Stimulated activated CD8-positive, alpha-beta memory T cell treated with anti-CD3 and anti-CD28 coated beads, Interleukin-12 subunit alpha, Interleukin-12 subunit beta, amount 100 ng/mL, for 24 hours (primary cell): ENCODE results near the gene LY6G6C.
A peak's percentile ranks its signal among the peaks of the same experiment; 100 is the strongest.

Experiments
- DNase-seq: peaks from one replicate; pipeline ENCODE4 v3.0.0-alpha.2; 2020; ENCODE audit errors: extremely low read depth

LY6G6C gene

DNA sequence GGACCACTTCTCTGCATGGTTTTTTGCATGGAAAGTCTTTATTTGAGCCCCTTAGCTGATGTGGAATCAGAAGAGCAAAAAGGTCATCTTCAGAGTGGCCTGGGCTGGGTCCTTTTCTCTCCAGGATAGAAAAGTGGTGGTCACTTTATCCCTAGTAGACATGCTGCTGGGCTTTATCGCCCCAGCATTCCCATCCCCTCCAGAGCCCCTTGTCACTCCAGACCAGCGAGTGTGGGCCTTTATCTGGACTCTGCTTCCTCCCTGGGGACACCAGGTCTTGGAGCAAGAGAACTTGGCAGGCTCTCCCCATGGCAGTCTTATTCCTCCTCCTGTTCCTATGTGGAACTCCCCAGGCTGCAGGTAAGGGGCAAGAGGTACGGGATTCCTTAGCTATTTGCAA, 14.9 kb downstream of the LY6G6C start, which contains the start of gene LY6G6F:
Gene LY6G6F, plus strand, starts transcription at position 268 of the 400 bp plus-strand sequence. Its CDS starts 41 bp downstream, at position 309.
- DNase-seq = no peak

DNA sequence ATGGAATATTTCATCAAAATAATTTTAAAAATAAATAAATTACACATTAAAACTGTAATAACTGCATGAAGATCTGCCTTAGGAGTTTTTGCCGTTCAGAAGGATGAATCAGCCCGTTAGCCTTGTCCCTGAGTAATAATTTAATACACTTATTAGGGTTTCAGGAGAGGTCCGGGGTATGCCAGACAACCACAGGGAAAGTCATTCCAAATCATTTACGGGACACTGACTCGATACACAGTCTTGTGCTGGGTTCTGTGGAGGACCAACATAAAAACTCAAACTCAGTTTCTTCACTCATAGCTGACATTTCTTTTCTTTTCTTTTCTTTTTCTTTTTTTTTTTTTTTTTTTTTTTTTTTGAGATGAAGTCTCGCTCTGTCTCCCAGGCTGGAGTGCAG, 15.6 kb downstream of the LY6G6C start:
- no peak for DNase-seq

DNA sequence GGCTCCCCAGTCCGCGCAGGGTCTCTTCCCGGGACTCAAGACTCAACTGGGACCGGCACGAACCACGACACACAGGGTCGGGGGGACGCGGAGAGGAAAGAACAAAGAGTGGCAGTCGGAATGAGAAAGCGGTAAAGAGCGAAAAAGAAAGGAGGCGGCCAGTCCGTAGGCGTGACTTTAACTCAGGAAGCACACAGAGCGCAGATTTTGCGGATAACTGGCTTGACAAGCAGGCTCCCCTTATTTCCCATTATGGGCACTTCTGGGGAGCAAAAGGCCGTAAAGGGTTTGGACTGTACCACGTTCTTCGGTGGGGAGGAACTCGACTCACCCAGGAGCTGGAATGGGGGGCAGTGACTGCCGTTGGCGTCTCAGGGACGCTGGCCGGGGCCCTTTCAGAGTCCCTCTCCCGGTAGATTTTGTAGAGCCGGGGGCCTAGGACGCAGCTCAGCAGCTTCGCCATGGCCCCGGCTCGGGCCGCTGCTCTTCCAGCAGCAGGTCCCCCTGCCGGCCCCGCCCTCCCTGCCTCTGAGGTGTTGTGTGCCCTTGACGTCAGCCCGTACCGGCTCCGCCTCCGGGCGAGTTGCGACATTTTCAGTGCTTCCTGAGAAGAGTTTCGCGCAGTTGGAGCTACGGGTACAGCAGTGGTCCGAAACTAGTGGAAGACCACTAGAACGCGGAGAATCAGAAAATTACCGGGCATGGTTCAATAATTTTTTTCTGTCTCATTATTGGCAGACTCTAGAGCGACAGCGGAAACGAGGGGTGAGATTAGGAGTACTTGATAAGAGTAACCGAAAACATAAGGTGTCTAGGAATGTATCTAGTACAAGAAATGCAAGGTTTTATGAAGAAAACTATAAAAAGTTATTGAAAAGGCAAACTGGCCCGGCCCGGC, 18.5 kb downstream of the LY6G6C start, which contains the start of gene ABHD16A:
Gene ABHD16A, minus strand, starts transcription at position 506 of the 898 bp plus-strand sequence. Its CDS starts 43 bp downstream, at position 463.
- DNase-seq = peak; percentile 90

DNA sequence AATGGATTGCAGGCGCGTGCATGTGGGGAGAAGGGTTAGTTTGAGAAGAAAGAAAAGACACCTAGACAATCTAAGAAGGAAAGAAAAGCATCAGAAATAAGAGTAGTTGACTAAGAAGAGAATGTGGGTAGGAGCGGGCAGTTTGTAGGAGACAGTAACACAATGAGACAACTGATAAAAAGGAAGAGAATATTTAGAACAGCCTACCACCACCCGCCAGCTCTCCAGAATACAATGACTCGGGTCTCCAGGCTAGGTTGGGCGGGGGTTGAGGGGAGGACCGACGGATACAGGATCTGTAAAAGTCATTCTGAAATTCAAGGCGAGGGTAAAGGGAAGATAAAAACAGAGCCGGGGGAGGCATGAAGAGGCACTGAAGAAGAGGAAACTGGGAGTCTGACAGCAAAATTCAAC, 19.1 kb downstream of the LY6G6C start:
- no peak for DNase-seq

DNA sequence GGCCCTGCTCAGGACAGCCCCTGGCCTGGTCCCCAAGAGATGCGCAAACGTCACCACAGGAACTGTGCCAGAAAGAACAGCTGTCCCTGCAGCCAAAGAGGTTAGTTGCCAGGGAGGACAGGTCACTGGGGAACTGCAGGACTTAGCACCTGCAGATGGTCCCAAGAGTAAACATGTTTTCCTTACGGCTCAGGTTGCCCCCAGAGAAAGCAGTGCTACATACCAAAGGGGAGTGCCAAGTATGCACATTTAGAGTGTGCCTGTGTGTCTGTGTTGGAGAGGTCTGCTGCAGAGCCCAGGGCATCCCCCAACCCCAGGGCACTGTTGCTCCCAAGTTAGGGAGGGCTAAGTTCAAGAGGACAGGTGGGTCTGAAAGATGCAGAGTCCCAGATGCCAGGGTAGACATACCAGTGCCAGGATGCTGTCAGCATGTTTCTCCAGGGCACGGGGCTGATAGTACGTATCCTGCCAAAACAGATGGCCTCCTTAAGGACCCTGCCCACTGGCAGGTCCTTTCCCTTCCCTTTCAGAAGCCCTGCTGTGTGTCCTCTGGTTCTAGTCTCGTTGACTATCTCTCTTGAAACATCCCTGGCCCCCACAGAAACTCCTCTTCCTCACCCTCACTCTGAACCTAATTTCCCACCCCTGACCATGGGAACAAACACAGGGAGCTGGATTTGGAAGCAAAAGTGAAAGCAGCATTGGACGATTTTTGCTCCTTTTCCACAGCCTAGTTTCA, 19.7 kb downstream of the LY6G6C start:
- DNase-seq = no peak

DNA sequence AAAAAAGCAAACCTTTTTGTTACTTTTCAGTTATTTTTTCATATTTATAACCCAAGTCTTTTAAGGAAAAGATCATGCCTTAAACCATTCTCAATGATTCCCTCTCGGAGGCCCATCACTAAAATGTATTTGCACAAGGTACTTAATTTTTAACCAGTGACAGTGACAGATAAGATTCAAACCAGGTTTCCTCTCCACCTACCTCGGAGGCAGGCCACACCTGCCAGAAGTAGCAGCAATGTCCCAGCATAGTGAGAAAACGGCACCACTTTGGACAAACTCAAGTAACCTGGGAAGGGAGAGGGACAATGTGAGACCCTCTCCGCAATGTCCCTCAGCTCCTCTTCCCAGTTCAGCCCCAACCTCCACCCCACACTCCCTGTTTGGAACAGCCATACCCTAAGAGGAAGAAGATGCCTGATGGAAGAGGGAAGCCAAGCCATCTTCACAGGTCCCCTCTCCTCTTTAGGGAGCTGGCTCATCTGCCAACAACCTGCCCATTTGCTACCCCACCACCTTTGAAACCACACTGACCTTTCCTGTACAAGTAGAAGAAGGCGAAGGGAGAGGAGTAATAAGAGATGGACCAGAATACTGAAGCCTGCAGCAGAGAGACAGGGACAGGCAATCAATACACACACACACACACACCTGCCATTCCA, 20.7 kb downstream of the LY6G6C start:
- DNase-seq = no peak

DNA sequence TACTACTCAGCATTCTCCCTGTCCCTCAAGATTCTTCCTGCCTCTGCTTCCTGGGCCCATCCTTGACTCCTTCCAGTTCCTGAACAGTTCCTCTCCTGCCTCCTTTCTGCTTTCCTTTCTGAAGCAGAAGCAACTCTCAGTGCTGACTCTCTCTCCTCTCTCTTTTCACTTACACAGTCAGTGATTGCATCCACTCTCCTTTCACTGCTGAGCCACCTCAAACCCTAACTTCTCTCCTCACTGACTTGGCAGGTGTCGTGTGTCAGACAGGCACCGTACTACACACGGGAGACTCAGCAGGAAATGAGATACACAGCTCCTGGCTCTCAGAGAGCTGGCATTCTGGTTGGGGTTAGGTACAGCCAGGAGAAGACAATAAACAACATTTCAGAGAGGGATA, 24.0 kb downstream of the LY6G6C start:
- no peak for DNase-seq

DNA sequence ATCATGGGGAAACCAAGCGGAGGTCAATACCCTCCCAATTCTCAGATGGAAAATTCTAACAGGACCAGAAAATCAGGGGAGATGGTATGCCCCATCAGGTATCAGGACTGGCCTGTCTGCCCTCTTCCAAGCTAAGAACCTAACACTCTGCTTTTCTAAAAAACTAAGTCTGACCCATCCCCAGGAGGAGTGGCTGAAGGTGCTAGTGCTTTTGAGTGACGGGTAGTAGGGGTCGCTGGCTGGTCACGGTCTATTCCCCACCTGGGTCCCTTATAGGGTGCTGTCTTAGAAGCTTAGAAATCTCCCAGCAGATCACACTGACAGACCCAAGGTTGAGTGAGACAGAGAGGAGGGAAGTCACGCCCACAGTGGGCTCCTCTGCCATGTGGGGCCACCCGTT, 28.0 kb downstream of the LY6G6C start:
- DNase-seq = no peak

DNA sequence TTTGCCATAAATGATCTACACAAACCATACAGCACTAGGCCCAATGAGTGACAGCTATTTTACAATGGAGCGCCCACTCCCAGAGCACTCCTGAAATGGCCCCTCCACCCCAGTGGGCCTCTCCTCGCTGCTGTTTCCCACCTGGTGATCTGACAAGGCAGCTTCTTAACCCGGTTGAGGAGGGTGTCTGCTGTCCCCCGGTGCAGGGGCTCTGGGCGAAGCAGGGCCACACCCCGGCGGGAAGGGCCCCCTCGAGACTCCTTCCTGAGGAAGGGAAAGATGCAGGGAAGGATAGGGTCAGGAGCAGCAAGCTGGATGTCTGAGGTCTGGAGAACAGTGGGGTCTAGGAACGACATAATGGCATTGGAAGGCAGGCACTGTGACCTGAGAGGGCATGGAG, 28.7 kb downstream of the LY6G6C start:
- no peak for DNase-seq

DNA sequence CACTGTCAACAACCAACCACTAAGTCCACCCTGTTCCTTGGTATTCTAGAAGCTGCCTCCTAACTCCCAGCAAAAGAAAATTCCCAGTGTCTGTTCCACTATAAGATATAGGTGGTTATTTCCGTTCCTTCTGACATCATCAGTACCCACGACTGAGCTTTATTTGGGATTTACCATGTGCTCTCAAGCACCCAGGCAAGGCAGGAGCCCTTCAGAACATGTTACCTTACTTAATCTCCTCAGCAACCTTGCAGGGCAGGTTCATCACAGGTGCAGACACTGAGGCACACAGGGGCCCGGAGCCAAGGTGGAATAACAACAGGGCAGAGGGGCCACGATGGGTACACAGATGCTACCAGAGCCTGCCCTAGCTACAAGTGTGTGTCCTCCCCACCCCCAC, 29.2 kb downstream of the LY6G6C start:
- no peak for DNase-seq

DNA sequence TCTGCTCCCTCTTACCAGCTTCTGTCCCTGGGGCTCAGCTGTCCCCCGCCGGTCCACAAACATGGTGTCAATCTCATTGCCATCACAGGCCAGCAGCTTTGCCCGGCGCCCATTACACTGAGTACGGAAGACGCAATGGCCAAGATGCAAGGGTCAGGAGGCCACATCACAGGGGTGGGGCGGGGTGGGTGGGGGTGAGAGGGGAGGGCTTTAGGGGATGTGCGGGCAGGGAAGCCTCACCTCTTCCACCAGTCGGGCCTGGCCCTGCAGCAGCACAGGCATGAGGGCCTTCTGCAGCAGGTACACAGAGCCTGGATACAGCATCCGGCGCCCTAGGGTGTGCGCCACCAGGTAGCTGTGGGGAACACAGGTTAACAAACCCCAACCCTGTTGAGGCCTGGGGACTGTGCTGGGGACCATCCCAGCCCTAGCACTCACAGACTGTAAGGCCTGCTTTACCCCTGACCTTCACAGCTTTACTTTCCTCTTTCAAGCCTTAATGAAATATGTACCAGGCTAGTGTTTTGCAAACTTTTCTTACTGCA, 29.9 kb downstream of the LY6G6C start:
- DNase-seq = no peak

DNA sequence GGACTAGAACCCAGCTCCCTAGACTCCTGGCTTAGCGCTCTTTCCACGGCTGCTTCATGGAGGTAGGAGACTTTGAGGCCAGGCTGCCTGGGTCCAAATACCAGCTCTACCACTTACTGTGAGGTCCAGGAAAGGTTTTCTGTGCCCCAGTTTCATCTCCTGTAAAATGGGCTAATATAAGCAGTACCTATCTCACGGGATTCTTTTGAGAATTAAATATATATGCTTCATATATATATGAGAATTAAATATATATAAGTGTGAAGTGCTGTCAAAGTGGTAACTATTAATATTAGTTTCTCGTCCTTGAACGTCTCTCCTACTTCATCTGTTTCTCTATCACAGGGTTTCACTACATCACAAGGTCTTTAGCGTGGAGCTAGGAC, 30.5 kb downstream of the LY6G6C start:
- DNase-seq = no peak

DNA sequence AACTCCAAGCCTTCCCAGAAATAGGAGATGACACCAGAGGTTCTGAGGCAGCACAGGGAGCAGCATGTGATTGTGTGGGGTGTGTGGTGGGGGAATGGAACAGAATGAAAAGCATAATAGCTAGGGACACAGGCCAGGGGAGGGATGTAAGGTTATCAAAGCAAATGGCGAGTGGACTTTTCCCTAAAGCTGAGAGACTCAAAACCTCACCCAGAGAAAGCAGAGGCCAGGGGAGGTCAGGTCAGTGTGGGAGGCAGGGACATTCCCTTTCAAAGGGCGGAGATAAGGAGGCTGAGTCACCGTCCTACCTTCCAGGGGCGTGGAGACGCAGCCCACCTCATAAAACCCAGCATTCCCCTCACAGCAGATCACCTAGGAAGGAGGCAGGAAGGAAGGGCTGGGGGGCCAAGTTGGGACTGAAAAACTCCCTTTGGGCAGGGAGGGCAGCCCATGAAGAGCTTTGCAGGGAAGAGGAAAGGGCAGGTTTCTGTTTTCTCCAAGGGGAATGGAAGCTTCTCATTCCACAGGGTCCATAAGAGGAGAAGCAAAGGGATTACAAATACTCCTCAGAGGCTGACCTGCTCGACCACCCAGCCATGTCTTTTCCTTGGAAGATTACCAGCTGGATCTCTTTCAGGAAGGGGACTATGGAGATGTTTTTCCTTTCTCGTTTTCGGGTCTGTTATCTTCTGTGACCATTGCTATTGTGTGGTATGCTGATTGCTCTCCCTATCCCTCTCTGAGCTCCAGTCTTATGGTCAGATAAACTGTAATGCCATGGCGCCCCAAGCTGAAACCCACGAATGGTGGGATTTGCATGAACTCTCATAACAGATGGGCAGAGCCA, 31.1 kb downstream of the LY6G6C start:
- DNase-seq = no peak

DNA sequence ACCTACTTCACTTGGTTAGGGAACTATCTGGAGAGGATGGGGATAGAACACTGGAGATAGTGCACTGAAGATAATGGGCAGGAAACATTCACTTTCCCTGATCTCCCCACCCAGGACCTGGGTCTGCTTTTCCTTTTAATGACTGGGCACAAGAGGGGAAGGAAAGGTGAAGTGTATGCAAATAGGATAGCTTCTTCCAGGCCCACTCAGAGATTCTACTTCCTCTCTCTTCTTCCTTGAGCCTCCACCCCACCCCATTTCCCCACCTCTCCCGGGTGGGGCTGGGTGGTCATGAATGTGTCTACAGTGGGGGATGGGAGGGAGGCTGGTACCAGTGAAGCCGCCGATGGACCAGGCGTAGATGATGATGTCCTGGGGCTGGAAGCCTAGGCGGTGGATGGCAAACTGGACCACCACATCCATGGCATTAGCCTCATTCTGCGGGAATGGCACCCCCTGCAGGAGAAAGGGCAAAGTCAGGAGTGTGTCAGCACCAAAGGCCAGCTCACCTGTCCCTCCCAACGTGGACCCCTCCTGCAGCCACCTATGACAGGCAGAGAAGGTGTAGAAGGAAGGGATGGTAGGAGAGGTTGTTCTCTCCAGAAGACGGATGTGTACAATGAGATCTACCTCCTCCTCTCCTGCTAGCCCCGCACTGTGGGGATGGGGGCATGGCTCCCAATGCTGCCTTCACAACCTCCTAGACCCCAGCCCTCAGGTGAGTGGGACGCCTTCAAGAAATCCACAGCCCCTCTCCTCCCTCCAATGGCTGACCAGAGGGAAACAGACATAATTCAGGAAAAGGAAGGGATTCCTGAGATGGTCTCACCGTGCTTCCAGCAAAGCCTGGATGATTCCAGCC, 32.1 kb downstream of the LY6G6C start:
- DNase-seq = no peak

DNA sequence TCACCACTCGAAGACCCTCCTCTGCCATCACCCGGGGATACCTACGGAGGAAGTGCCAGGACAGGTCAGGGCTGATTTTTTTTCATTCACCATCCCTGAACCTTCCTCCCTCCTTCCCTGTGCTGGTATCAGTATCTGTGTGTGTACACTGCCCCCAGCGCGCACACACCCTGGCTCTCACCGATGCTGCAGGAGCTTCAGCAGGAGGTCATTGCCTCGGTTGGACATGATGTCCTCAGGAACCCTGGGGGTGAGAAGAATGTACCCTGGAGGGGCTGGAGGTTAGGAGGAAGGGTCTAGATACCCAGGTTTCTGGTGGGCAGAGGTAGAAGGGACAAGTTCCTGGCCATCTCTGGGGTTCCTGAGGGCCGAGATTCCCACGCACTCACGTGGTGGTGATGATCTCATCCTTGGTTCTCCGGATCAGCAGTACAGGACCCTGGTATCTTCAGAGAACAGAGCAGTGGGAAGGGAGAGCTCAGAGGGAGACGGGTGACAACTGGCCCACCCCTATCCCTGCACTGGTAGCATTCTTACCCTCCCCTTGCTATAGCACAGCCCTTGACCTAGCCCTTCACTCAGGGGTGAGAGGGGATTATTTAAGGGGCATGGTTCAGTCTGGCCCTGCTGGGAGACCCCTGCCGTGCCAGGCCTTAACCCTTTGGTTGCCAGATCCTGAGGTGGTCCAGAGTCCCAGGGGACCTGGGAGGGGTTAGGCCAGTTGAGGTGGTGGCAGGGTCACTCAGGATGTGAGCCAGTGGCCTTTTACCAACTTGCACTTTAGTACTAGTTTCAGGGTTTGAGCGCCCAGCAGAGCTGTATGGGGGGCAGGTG, 33.5 kb downstream of the LY6G6C start:
- DNase-seq = no peak

DNA sequence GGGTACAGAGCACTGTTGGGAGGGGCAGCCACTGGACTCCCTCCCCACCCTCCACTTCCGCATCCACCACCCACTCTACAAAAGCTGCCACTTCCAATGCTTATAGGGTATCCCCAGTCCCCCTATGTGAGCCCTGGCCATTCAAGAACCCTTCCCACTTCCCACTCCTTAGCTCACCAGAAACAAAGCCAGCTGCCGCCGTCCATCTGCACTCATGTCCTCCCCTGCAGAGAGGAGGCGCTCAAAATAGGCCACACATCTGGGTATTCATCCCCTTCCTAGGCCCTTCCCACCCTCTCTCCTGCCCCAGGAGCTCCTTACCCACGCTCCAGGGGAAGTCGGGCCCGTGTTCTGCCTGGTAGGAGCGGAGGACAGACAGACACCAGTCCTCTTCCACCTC, 34.2 kb downstream of the LY6G6C start:
- no peak for DNase-seq

DNA sequence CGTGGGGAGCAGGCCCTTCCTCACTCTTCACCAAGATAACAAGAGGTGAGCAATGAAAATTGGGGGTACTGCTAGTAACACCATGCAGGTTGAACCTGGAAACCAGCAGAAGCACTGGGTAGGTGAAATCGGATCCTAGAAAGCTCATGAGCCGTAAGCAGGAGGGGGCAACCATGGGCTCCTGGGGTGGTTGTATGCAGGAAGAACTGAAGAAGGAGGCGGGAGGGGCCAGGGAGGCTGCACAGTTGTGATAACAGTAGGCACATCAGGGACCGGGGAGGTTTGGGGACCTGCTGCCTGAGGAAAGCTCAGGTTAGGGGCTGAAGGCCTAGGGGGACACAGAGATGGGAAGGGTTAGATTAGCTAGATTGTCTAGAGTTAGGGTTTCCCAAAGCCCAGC, 35.1 kb downstream of the LY6G6C start:
- DNase-seq = no peak

DNA sequence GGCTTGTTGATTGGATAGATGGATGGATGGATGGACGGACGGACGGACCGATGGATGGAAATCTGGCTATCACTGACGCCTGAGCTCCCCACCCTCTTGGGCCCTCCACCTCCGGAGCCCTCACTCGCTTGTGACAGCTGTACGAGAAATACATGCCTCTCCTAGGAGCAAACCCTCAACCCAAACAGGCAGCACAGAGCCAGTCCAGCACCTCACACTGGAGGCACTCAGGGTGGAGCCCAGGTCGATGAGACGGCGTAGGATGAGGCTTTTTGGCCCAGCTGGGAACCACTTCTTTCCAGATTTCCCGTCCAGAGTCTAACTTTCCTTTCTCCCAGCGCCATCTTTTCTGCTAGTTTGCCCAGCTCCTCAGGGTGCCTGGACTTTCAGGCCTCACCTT, 38.0 kb downstream of the LY6G6C start:
- DNase-seq = no peak

DNA sequence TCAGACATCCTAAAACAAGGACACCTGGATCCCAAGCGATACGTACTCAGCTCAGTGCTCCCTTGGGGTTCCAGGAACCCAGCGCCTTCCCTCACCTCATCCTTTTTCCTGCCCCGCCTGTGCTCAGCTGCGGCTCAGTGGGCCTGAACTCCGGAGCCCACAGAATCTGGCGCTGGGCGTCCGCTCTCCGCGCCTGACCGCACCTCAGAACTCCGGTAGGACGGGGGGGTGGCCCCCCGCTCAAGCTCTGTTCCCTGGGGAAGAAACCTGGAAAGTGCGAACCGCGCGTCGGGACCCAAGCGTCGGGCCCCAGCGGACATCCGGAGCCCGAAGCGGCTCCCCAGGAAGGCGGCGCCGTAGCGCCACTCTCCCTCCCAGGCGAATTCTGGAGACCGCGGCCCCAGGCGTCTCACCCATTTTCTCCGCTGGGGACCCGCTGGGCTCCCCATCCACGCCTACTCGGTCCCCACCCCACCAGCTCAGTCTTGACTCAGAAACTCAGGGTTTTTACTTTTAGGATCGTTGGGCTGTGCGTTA, 40.3 kb downstream of the LY6G6C start:
- DNase-seq = no peak
